Liver (tissue), 3 donors: Measurements from ENCODE around the gene LDB2.
"Not testable (repeated sequence)": the region's sequence is repeated elsewhere in the genome, so short reads cannot be mapped to it uniquely, and the experiment has no call there.

Experiments used
- FOXA1 ChIP-seq: IDR thresholded peaks from 2 replicates; pipeline ENCODE4 v1.6.1; 2016; ENCODE audit warnings: antibody characterized with exemption
- HNF4A ChIP-seq, 2 donors: conservative IDR thresholded peaks; 2 replicates each; pipeline ENCODE4 v1.6.1; 2016; ENCODE audit warnings: antibody characterized with exemption in 2 of 2, mild to moderate bottlenecking in 2 of 2
- JUND ChIP-seq, 2 donors: IDR thresholded peaks; 2 replicates each; pipeline ENCODE4 v1.6.1; 2016; ENCODE audit warnings: antibody characterized with exemption in 2 of 2
- MAX ChIP-seq: IDR thresholded peaks from 2 replicates; pipeline ENCODE4 v1.6.1; 2016; ENCODE audit warnings: antibody characterized with exemption
- RXRA ChIP-seq, 2 donors: IDR thresholded peaks; 2 replicates each; pipeline ENCODE4 v1.6.1; 2017 to 2018; ENCODE audit warnings: antibody characterized with exemption in 2 of 2, mild to moderate bottlenecking in 1 of 2
- TAF1 ChIP-seq: conservative IDR thresholded peaks from 2 replicates; pipeline ENCODE4 v1.6.1; 2016; ENCODE audit warnings: antibody characterized with exemption, mild to moderate bottlenecking
- ZBTB33 ChIP-seq: IDR thresholded peaks from 2 replicates; pipeline ENCODE4 v1.6.1; 2016; ENCODE audit warnings: antibody characterized with exemption
- TF ChIP-seq, protein P1 (sequence below): IDR thresholded peaks from 2 replicates; pipeline ENCODE4 v1.6.1; 2016; ENCODE audit warnings: antibody characterized with exemption, mild to moderate bottlenecking
- TF ChIP-seq, protein P2 (sequence below): IDR thresholded peaks from 2 replicates; pipeline ENCODE4 v1.6.1; 2016; ENCODE audit warnings: antibody characterized with exemption
- TF ChIP-seq, protein P3 (sequence below): fragments of 150-350 bp; IDR thresholded peaks from 2 replicates; pipeline ENCODE4 v1.5.1; 2017; ENCODE audit warnings: improper control_type of control experiment, low read depth, low read length; ENCODE audit not compliant: missing input control
- donor health status: healthy.
- donor health status: healthy.

DNA sequence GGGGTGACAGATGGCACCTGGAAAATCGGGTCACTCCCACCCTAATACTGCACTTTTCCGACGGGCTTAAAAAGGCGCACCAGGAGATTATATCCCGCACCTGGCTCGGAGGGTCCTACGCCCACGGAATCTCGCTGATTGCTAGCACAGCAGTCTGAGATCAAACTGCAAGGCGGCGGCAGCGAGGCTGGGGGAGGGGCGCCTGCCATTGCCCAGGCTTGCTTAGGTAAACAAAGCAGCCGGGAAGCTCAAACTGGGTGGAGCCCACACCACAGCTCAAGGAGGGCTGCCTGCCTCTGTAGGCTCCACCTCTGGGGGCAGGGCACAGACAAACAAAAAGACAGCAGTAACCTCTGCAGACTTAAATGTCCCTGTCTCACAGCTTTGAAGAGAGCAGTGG, 341.1 kb downstream of the LDB2 start:
- TF ChIP-seq, protein P1, sequence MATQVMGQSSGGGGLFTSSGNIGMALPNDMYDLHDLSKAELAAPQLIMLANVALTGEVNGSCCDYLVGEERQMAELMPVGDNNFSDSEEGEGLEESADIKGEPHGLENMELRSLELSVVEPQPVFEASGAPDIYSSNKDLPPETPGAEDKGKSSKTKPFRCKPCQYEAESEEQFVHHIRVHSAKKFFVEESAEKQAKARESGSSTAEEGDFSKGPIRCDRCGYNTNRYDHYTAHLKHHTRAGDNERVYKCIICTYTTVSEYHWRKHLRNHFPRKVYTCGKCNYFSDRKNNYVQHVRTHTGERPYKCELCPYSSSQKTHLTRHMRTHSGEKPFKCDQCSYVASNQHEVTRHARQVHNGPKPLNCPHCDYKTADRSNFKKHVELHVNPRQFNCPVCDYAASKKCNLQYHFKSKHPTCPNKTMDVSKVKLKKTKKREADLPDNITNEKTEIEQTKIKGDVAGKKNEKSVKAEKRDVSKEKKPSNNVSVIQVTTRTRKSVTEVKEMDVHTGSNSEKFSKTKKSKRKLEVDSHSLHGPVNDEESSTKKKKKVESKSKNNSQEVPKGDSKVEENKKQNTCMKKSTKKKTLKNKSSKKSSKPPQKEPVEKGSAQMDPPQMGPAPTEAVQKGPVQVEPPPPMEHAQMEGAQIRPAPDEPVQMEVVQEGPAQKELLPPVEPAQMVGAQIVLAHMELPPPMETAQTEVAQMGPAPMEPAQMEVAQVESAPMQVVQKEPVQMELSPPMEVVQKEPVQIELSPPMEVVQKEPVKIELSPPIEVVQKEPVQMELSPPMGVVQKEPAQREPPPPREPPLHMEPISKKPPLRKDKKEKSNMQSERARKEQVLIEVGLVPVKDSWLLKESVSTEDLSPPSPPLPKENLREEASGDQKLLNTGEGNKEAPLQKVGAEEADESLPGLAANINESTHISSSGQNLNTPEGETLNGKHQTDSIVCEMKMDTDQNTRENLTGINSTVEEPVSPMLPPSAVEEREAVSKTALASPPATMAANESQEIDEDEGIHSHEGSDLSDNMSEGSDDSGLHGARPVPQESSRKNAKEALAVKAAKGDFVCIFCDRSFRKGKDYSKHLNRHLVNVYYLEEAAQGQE, result not testable (repeated sequence)
- TF ChIP-seq, protein P2, sequence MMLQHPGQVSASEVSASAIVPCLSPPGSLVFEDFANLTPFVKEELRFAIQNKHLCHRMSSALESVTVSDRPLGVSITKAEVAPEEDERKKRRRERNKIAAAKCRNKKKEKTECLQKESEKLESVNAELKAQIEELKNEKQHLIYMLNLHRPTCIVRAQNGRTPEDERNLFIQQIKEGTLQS, result not testable (repeated sequence)
- TF ChIP-seq, protein P3, sequence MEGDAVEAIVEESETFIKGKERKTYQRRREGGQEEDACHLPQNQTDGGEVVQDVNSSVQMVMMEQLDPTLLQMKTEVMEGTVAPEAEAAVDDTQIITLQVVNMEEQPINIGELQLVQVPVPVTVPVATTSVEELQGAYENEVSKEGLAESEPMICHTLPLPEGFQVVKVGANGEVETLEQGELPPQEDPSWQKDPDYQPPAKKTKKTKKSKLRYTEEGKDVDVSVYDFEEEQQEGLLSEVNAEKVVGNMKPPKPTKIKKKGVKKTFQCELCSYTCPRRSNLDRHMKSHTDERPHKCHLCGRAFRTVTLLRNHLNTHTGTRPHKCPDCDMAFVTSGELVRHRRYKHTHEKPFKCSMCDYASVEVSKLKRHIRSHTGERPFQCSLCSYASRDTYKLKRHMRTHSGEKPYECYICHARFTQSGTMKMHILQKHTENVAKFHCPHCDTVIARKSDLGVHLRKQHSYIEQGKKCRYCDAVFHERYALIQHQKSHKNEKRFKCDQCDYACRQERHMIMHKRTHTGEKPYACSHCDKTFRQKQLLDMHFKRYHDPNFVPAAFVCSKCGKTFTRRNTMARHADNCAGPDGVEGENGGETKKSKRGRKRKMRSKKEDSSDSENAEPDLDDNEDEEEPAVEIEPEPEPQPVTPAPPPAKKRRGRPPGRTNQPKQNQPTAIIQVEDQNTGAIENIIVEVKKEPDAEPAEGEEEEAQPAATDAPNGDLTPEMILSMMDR, result not testable (repeated sequence)
- not testable (repeated sequence) for TF ChIP-seq RXRA (IDR thresholded peaks at IDR 0.05); MAX; HNF4A (conservative IDR thresholded peaks at IDR 0.05); FOXA1; TAF1; ZBTB33; JUND (IDR thresholded peaks at IDR 0.05)
